ENCODE results near the gene MUC13.

GRCh38 chr3:124858275-124858674 lies 76.3 kb downstream of the MUC13 start:
- no peak for TF ChIP-seq GATA3 (IDR thresholded peaks at IDR 0.05; ENCODE audit: low read depth, low read length)
- no peak for TF ChIP-seq GATA2 (IDR thresholded peaks at IDR 0.05; ENCODE audit: low read depth, low read length)
